Caco-2 (cell line): Measurements from ENCODE around the gene LUC7L. TPM values are rescaled to one million over a fixed set of nuclear protein-coding genes. Genes with fewer than 3 reads are reported as not detected.

Experiments
- BruUV-seq: library from RNA; stranded (reverse); fragments of 400-500 nt; replicated peaks from 2 replicates; lab custom pipeline; 2021; lab: Mats Ljungman, UMichigan
- CTCF ChIA-PET: fragments of 300-600 bp; sonication (Branson Sonifier 250); formaldehyde crosslinking; loops from one replicate; lab custom pipeline; 2022; ENCODE audit warnings: antibody characterized with exemption; lab: Charles Lee
- POLR2A ChIA-PET: fragments of 300-600 bp; sonication (Branson Sonifier 250); formaldehyde crosslinking; loops from one replicate; lab custom pipeline; 2022; ENCODE audit warnings: antibody characterized with exemption; lab: Charles Lee
- DNase-seq, 2 experiments: peaks; one replicate each; pipeline versions ENCODE4 v3.0.0 to v3.0.0-alpha.2; 2020 to 2022
- H3K27me3 ChIP-seq: replicated peaks from 2 replicates; pipeline ENCODE4 v1.6.0; 2011; ENCODE audit warnings: low read length; ENCODE audit not compliant: control insufficient read depth, insufficient read depth
- H3K36me3 ChIP-seq: 2 replicates; pipeline ENCODE4 v1.5.1; 2011; ENCODE audit warnings: low read length; ENCODE audit not compliant: control insufficient read depth, insufficient read depth
- H3K4me1 ChIP-seq: fragments of 250-450 bp; sonication (Bioruptor Pico); 2 replicates; pipeline ENCODE4 v1.5.1; 2020; ENCODE audit warnings: mild to moderate bottlenecking
- H3K4me3 ChIP-seq: 2 replicates; pipeline ENCODE4 v1.5.1; 2011; ENCODE audit warnings: low read depth, mild to moderate bottlenecking, control low read depth, low read length
- H3K9me3 ChIP-seq: fragments of 250-450 bp; sonication (Bioruptor Pico); 2 replicates; pipeline ENCODE4 v1.5.1; 2020; ENCODE audit warnings: mild to moderate bottlenecking, moderate library complexity
- H3K27ac Mint-ChIP-seq: one replicate; pipeline ENCODE4 v1.8.0; 2022; ENCODE audit warnings: mixed read lengths; ENCODE audit not compliant: unreplicated experiment
- H3K27me3 Mint-ChIP-seq: one replicate; pipeline ENCODE4 v1.8.0; 2022; ENCODE audit warnings: mixed read lengths; ENCODE audit not compliant: insufficient read depth, unreplicated experiment
- H3K36me3 Mint-ChIP-seq: one replicate; pipeline ENCODE4 v1.8.0; 2022; ENCODE audit warnings: mild to moderate bottlenecking, mixed read lengths; ENCODE audit not compliant: insufficient read depth, unreplicated experiment
- H3K4me1 Mint-ChIP-seq: one replicate; pipeline ENCODE4 v1.8.0; 2022; ENCODE audit warnings: low read depth, mixed read lengths; ENCODE audit not compliant: unreplicated experiment
- H3K4me3 Mint-ChIP-seq: one replicate; pipeline ENCODE4 v1.8.0; 2022; ENCODE audit warnings: mild to moderate bottlenecking, moderate library complexity, mixed read lengths; ENCODE audit not compliant: unreplicated experiment
- H3K9me3 Mint-ChIP-seq: one replicate; pipeline ENCODE4 v1.8.0; 2022; ENCODE audit warnings: mixed read lengths; ENCODE audit not compliant: unreplicated experiment
- CTCF ChIP-seq, 2 experiments: fragments of 200-600 bp in 1 of 2; IDR thresholded peaks; 1 replicate in 1 of 2; 2 replicates in 1 of 2; pipeline versions ENCODE4 v1.5.1 to v1.8.0; 2011 to 2022; ENCODE audit warnings: antibody characterized with exemption in 1 of 2, control low read depth in 1 of 2, inconsistent platforms in 1 of 2, low read depth in 1 of 2, low read length in 1 of 2, mild to moderate bottlenecking in 1 of 2, moderate library complexity in 1 of 2; ENCODE audit not compliant: insufficient read depth in 1 of 2, severe bottlenecking in 1 of 2, unreplicated experiment in 1 of 2
- intact Hi-C: fragments of 100-400 bp; cut with micrococcal nuclease; formaldehyde crosslinking; loops from one replicate; pipeline ENCODE4 v1.10.0; 2022; ENCODE audit not compliant: unreplicated experiment
- total RNA-seq: library from RNA; stranded (reverse); gene quantifications from 2 replicates; pipeline ENCODE4 v1.2.3, GENCODE V29; 2022

The LUC7L gene
- total RNA-seq, 1 experiment from 2014 or later, result 80.7 TPM

DNA sequence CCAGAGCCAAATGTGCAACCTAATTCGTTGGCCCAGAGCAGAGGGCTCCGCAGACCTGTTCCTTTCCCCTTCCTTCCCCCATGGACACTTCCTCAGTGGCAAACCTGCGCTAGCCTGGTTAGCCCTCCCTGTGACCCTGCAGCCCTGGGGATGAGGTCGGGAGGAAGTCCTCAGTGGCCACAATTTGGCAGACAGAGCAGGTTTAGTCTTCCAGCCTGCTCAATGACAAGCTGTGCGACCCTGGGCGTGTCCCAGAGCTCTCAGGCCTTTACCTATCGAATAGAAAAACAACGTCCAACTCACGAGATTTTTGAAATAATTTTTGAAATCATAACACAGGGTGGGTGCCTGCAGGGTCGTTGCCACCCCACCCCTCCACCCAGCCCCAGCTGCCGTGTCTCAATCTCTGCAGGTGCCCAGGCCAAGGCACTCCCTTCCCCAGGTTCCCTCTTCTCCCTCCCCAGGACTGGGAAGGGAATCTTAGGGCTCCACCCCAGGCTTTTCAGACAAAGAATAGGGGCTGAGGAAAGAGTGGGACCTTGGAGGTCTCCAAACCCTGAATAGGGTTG, 62.0 kb downstream of the LUC7L start:
- H3K27me3 Mint-ChIP-seq, result peaks cover 12% of the 10 kb centered on the region
- no peaks in the 10 kb centered on the region for H3K27me3 ChIP-seq
- no peaks in the 10 kb centered on the region for H3K9me3 ChIP-seq
- POLR2A ChIA-PET, result no interaction called here
- CTCF ChIA-PET, result no interaction called here
- H3K36me3 Mint-ChIP-seq, result no peaks in the 10 kb centered on the region
- H3K27ac Mint-ChIP-seq, result no peak overlapping the region
- no peak overlapping the region for H3K4me3 Mint-ChIP-seq
- H3K4me1 Mint-ChIP-seq, result no peaks in the 10 kb centered on the region
- intact Hi-C loops, result no loop called here
- BruUV-seq, result no TSS peak
- no peak overlapping the region for H3K4me3 ChIP-seq
- TF ChIP-seq CTCF (IDR thresholded peaks at IDR 0.05; ENCODE audit: insufficient read depth in 1 of 2, low read depth in 1 of 2, low read length in 1 of 2, severe bottlenecking in 1 of 2, unreplicated experiment in 1 of 2), result no peak
- DNase-seq, result no peak
- H3K4me1 ChIP-seq, result no peaks in the 10 kb centered on the region
- H3K9me3 Mint-ChIP-seq, result no peaks in the 10 kb centered on the region
- no peaks in the 10 kb centered on the region for H3K36me3 ChIP-seq

GRCh38 chr16:166375-167121, 62.7 kb downstream of the LUC7L start:
- Mint-ChIP-seq H3K27ac (no peak overlapping the region), H3K27me3 (peaks cover 9% of the 10 kb centered on the region), H3K9me3 (no peaks in the 10 kb centered on the region), H3K36me3 (no peaks in the 10 kb centered on the region), H3K4me3 (no peak overlapping the region), H3K4me1 (no peaks in the 10 kb centered on the region)
- TF ChIP-seq CTCF (IDR thresholded peaks at IDR 0.05; ENCODE audit: insufficient read depth in 1 of 2, low read depth in 1 of 2, low read length in 1 of 2, severe bottlenecking in 1 of 2, unreplicated experiment in 1 of 2), result no peak
- BruUV-seq, result no TSS peak
- ChIA-PET CTCF (no interaction called here), POLR2A (no interaction called here)
- Histone ChIP-seq H3K4me3 (no peak overlapping the region), H3K27me3 (no peaks in the 10 kb centered on the region), H3K4me1 (no peaks in the 10 kb centered on the region), H3K9me3 (no peaks in the 10 kb centered on the region), H3K36me3 (no peaks in the 10 kb centered on the region)
- no peak for DNase-seq
- intact Hi-C loops, result no loop called here

DNA sequence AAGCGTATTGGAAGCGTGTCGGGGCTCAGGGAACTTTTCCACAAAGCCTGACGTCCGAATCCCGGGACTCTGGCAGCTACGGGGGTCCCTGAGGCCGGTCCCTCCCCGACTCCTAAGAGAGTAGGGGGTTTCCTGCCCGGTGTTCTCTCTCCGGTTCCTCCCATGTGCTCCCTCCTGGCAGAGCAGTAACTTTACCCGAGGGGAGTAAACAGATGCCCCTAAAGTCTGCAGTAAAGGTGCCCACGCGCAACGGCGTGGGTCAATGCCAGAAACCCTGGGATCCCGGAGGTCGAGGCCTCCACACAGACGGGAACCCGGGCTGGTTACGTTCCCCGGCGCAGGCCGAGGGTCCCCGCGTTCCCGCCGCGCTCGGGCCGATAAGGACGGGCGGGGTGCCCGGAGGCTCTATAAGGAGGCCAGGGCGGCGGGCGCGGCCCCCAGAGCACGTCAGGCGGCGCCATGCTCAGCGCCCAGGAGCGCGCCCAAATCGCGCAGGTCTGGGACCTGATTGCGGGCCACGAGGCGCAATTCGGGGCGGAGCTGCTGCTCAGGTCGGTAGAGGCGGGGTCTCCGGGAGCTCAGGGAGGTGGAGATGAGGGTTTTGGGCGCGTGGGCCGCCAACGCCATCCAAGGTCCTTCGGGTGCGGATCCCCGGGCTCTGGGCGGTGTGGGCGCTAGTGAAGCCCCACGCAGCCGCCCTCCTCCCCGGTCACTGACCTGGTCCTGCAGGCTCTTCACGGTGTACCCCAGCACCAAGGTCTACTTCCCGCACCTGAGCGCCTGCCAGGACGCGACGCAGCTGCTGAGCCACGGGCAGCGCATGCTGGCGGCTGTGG, 63.5 kb downstream of the LUC7L start, which contains the start of gene HBM:
Gene HBM (plus strand): TSS at position 440 of the 836 bp plus-strand sequence. CDS start 20 bp downstream, at position 460.
- no peak for TF ChIP-seq CTCF (IDR thresholded peaks at IDR 0.05; ENCODE audit: insufficient read depth in 1 of 2, low read depth in 1 of 2, low read length in 1 of 2, severe bottlenecking in 1 of 2, unreplicated experiment in 1 of 2)
- ChIA-PET CTCF (no interaction called here), POLR2A (no interaction called here)
- Histone ChIP-seq H3K27me3 (no peaks in the 10 kb centered on the region), H3K36me3 (no peaks in the 10 kb centered on the region), H3K9me3 (no peaks in the 10 kb centered on the region), H3K4me1 (no peaks in the 10 kb centered on the region), H3K4me3 (no peak within 1 kb of the TSS)
- H3K27me3 Mint-ChIP-seq, result peaks cover 6% of the 10 kb centered on the region
- DNase-seq, result no peak
- no peak within 1 kb of the TSS for H3K27ac Mint-ChIP-seq
- H3K36me3 Mint-ChIP-seq, result no peaks in the 10 kb centered on the region
- intact Hi-C loops, result no loop called here
- H3K4me1 Mint-ChIP-seq, result no peaks in the 10 kb centered on the region
- H3K4me3 Mint-ChIP-seq, result no peak within 1 kb of the TSS
- H3K9me3 Mint-ChIP-seq, result no peaks in the 10 kb centered on the region
- no TSS peak for BruUV-seq
